A549 (cell line): Measurements from ENCODE around the gene POU2F3. TPM values are rescaled to one million over a fixed set of nuclear protein-coding genes. Genes with fewer than 3 reads are reported as not detected.
A peak's percentile ranks its signal among the peaks of the same experiment; 100 is the strongest.

ENCODE experiments used
- ATAC-seq, 2 experiments: fragments of 200-7000 bp in 1 of 2; fragments of >200 bp in 1 of 2; cut with Nextera tagmentation in 1 of 2; cut with Tn5 transposase in 1 of 2; 3 replicates each; pipeline versions ENCODE4 v1.8.0 to v1.9.1; 2018 to 2020; ENCODE audit warnings: mild to moderate bottlenecking in 1 of 2, moderate library complexity in 1 of 2
- CTCF ChIA-PET: fragments of 300-600 bp; sonication (Branson Sonifier 250); formaldehyde crosslinking; extraction: SDS; loops from one replicate; lab custom pipeline; 2021; ENCODE audit warnings: antibody characterized with exemption, inconsistent platforms; lab: Yijun Ruan, JAX
- POLR2A ChIA-PET: fragments of 350-600 bp; formaldehyde crosslinking; extraction: SDS; loops from one replicate; lab custom pipeline; 2021; ENCODE audit warnings: antibody characterized with exemption, inconsistent platforms; lab: Yijun Ruan, JAX
- DNase-seq, 2 experiments: peaks; one replicate each; pipeline versions ENCODE4 v3.0.0 to v3.0.0-alpha.2; 2011 to 2016; ENCODE audit warnings: low read depth in 1 of 2, low spot score in 1 of 2
- FAIRE-seq: peaks from 2 replicates; lab custom pipeline; 2011; peaks lifted over from hg19 to GRCh38; lab: Jason Lieb, UNC
- H3K27ac ChIP-seq, 2 experiments: fragments of >200 bp; sonication (Bioruptor Twin); formaldehyde crosslinking; 3 replicates each; pipeline ENCODE4 v1.5.1; 2016 to 2017
- H3K4me1 ChIP-seq: fragments of >200 bp; sonication (Bioruptor Twin); formaldehyde crosslinking; 3 replicates; pipeline ENCODE4 v1.6.1; 2016
- H3K4me2 ChIP-seq: fragments of >200 bp; sonication (Bioruptor Twin); formaldehyde crosslinking; 3 replicates; pipeline ENCODE4 v1.6.1; 2016
- H3K4me3 ChIP-seq: fragments of >200 bp; sonication (Bioruptor Twin); formaldehyde crosslinking; 3 replicates; pipeline ENCODE4 v1.5.1; 2016
- H3K9me3 ChIP-seq: fragments of >200 bp; sonication (Bioruptor Twin); formaldehyde crosslinking; 3 replicates; pipeline ENCODE4 v1.6.1; 2016
- CBX8 ChIP-seq: fragments of 200-600 bp; sonication (generic); IDR thresholded peaks from 2 replicates; pipeline ENCODE4 v1.6.1; 2016
- FOSL2 ChIP-seq, 2 experiments: fragments of 450-650 bp in 1 of 2; fragments of >200 bp in 1 of 2; sonication (Bioruptor Twin) in 1 of 2; formaldehyde crosslinking; IDR thresholded peaks; 2 replicates each; pipeline versions ENCODE4 v1.5.0 to v1.6.1; 2016 to 2020; ENCODE audit warnings: mild to moderate bottlenecking in 1 of 2, moderate library complexity in 1 of 2
- HOXA7 ChIP-seq: fragments of 250-450 bp; sonication (Bioruptor Pico); IDR thresholded peaks from 2 replicates; pipeline ENCODE4 v1.5.0; 2020; ENCODE audit warnings: mild to moderate bottlenecking, moderate library complexity
- JUN ChIP-seq, 2 experiments: fragments of >200 bp; sonication (Bioruptor Twin); formaldehyde crosslinking; IDR thresholded peaks; 2 replicates in 1 of 2; 3 replicates in 1 of 2; pipeline ENCODE4 v1.6.1; 2016 to 2017
- MAFK ChIP-seq: fragments of 450-650 bp; IDR thresholded peaks from 2 replicates; pipeline ENCODE4 v1.6.1; 2014; ENCODE audit not compliant: partially characterized antibody
- MYC ChIP-seq: IDR thresholded peaks from 2 replicates; pipeline ENCODE4 v1.6.1; 2012; ENCODE audit warnings: mild to moderate bottlenecking, inconsistent platforms, low read length, improper control_type of control experiment, borderline replicate concordance
- PHF8 ChIP-seq: fragments of 200-600 bp; sonication (generic); IDR thresholded peaks from 2 replicates; pipeline ENCODE4 v1.6.1; 2016; ENCODE audit warnings: low read depth, mild to moderate bottlenecking, antibody characterized with exemption, moderate library complexity, borderline replicate concordance
- POLR2AphosphoS2 ChIP-seq: conservative IDR thresholded peaks from 2 replicates; pipeline ENCODE4 v1.6.1; 2012; ENCODE audit warnings: low read length, improper control_type of control experiment, inconsistent platforms
- RAD21 ChIP-seq, 2 experiments: fragments of >200 bp in 1 of 2; sonication (Bioruptor Twin) in 1 of 2; formaldehyde crosslinking in 1 of 2; IDR thresholded peaks in 1 of 2; conservative IDR thresholded peaks in 1 of 2; 2 replicates in 1 of 2; 3 replicates in 1 of 2; pipeline ENCODE4 v1.6.1; 2012 to 2018; ENCODE audit warnings: inconsistent platforms in 1 of 2
- RFX5 ChIP-seq: fragments of 450-650 bp; IDR thresholded peaks from 2 replicates; pipeline ENCODE4 v1.7.1; 2014; ENCODE audit warnings: antibody characterized with exemption, mild to moderate bottlenecking, moderate library complexity
- SREBF2 ChIP-seq: fragments of 450-650 bp; IDR thresholded peaks from 2 replicates; pipeline ENCODE4 v1.6.1; 2014; ENCODE audit warnings: mild to moderate bottlenecking, moderate library complexity
- TFCP2L1 ChIP-seq: fragments of 250-450 bp; sonication (Bioruptor Pico); IDR thresholded peaks from 2 replicates; pipeline ENCODE4 v1.5.0; 2021; ENCODE audit warnings: mild to moderate bottlenecking
- TP53 ChIP-seq: fragments of 250-450 bp; sonication (Bioruptor Pico); IDR thresholded peaks from 2 replicates; pipeline ENCODE4 v1.5.0; 2021; ENCODE audit warnings: mild to moderate bottlenecking, moderate library complexity
- ZNF302 ChIP-seq: fragments of 250-450 bp; sonication (Bioruptor Pico); IDR thresholded peaks from 2 replicates; pipeline ENCODE4 v1.9.0; 2021; ENCODE audit warnings: inconsistent platforms, mild to moderate bottlenecking, moderate library complexity
- ZSCAN20 ChIP-seq: fragments of 250-450 bp; sonication (Bioruptor Pico); IDR thresholded peaks from 2 replicates; pipeline ENCODE4 v1.8.0; 2022; ENCODE audit warnings: mild to moderate bottlenecking, moderate library complexity
- WGBS: methylation state at CpG from one replicate; pipeline ENCODE4 v1.1.6; 2017; ENCODE audit errors: missing lambda C conversion rate; 5-methylcytosine and 5-hydroxymethylcytosine counted together
- polyA plus RNA-seq, 4 experiments: library from polyadenylated mRNA; depleted of rRNA in 3 of 4; stranded (reverse); fragments of >200 nt; fragmentation: RNase III in 1 of 4; extraction: RNeasy Plus Mini Kit Qiagen cat#74134 plus additional on column Dnase treatment in 1 of 4; gene quantifications; 2 replicates in 3 of 4; 3 replicates in 1 of 4; pipeline ENCODE4 v1.2.3, GENCODE V29; 2011 to 2017
- TF ChIP-seq, protein P1 (sequence below): fragments of 250-450 bp; sonication (Bioruptor Pico); IDR thresholded peaks from 2 replicates; pipeline ENCODE4 v1.5.0; 2021; ENCODE audit warnings: mild to moderate bottlenecking, moderate library complexity, borderline replicate concordance
- TF ChIP-seq, protein P2 (sequence below): IDR thresholded peaks from 2 replicates; pipeline ENCODE4 v1.6.1; 2012
- TF ChIP-seq, protein P3 (sequence below): fragments of >200 bp; sonication (Bioruptor Twin); formaldehyde crosslinking; IDR thresholded peaks from 3 replicates; pipeline ENCODE4 v1.5.1; 2016
- TF ChIP-seq, protein P4 (sequence below): IDR thresholded peaks from 2 replicates; pipeline ENCODE4 v1.6.1; 2012; ENCODE audit warnings: low read depth, borderline replicate concordance
- TF ChIP-seq, protein P5 (sequence below): fragments of 250-450 bp; sonication (Bioruptor Pico); IDR thresholded peaks from 2 replicates; pipeline ENCODE4 v1.5.0; 2020; ENCODE audit warnings: low read depth, mild to moderate bottlenecking, moderate library complexity

The POU2F3 gene
- polyA plus RNA-seq, 2 of the 4 experiments (the other 2 are of a cell fraction) = not detected

DNA sequence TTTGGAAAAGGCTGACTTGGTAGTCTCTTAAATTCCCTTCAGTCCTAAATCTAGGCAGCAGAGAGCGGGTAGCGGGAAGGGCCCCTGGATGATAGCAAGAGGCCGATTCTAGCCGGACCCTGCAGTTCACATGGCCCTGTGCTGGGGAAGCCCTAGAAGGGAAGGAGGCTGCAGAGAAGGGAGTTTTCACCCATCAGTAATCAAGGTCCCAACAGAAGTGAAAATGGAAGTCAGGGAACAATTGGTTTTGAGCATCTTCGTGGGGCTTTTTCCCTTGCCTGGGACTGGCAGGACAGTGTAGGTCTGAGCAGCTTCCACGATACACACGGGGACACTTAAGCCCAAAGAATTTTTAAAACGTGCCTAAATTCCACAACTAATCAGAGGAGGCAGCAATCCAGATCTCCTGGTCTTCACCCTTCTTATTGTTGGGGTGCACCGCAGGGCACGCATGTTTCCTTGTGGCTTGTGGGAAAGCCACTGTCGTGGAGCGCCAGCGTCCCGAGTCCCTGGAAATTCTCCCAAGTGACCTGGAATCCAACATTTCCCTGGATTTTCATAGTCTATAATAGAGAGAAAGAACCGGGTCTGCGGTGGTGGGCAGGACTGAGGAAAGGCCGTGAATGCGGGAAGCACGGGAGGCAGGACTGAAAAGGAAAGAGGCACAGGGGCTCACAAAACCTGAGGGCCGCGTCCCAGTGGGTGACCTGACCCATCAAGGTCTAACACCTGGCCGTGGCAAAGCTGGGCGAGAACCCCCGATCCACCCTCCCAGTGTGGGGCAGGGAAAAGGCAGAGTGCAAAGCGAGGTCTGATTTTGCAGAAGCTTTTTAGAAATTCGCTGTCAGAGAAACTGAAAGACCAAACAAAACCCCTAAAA is 30.0 kb upstream of the POU2F3 start:
- Histone ChIP-seq H3K4me2 (peak overlapping the region; percentile 78), H3K9me3 (no peaks in the 10 kb centered on the region), H3K4me1 (peaks cover 13% of the 10 kb centered on the region; the same call in 2 of the 3 replicates), H3K27ac (peak overlapping the region; percentile 71 to 91; a peak in 5 of 6 replicates), H3K4me3 (peak overlapping the region; percentile 82)
- peak in 1 of 2 experiments; percentile 12; a peak in 1 of 6 replicates for ATAC-seq
- ChIA-PET POLR2A (no interaction called here), CTCF (interaction anchor here (2.0 kb wide), 1 partner anchor 11 kb away, joined by 5 read pairs; no protein-coding TSS in a partner anchor)
- DNase-seq = no peak
- no peak for FAIRE-seq
- 66% methylated on average over 25 of the region's 26 CpGs for WGBS
- no peak for TF ChIP-seq FOSL2 (IDR thresholded peaks at IDR 0.05)
- no peak for TF ChIP-seq FOSL2 (CRISPR knock-in tag; IDR thresholded peaks at IDR 0.05)
- no peak for TF ChIP-seq TP53 (CRISPR knock-in tag)
- TF ChIP-seq PHF8 = no peak
- TF ChIP-seq, protein P1, sequence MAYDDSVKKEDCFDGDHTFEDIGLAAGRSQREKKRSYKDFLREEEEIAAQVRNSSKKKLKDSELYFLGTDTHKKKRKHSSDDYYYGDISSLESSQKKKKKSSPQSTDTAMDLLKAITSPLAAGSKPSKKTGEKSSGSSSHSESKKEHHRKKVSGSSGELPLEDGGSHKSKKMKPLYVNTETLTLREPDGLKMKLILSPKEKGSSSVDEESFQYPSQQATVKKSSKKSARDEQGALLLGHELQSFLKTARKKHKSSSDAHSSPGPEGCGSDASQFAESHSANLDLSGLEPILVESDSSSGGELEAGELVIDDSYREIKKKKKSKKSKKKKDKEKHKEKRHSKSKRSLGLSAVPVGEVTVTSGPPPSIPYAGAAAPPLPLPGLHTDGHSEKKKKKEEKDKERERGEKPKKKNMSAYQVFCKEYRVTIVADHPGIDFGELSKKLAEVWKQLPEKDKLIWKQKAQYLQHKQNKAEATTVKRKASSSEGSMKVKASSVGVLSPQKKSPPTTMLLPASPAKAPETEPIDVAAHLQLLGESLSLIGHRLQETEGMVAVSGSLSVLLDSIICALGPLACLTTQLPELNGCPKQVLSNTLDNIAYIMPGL (CRISPR knock-in tag) = no peak
- no peak for TF ChIP-seq SREBF2

DNA sequence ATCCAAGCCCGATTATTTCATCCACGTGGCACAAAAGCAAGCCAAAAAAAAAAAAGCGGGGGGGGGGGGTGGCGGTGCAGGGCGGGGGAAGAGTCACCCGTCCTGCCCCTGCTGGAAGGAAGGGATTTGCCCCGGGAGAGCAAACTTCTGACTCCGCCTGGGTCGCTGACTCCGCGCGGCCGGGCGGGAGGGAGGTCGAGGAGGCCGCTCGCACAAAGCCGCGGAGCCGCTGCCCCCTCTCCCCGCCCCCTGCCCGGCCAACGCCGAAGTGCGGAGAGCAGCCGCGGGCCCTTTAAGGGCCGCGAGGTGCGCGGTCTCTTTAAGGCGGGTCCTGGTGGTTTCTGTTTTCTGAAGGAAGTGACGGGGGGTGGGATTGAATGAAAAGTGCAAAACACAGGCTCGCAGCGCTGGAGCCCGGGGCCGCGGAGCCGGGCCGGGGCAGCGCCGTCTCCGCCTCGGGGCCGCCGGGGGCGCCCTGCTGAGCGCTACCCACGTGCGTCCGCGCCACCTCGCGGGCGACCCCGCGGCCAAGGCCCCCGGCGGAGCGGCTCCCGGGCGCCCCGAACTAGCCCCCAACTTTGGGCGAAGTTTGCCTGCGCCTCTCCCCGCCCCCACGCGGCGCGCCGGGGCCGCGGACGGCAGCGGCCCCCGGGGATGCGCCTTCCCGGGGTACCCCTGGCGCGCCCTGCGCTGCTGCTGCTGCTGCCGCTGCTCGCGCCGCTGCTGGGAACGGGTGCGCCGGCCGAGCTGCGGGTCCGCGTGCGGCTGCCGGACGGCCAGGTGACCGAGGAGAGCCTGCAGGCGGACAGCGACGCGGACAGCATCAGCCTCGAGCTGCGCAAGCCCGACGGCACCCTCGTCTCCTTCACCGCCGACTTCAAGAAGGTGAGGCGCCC is 29.1 kb upstream of the POU2F3 start, which contains the start of gene OAF:
OAF (plus strand) TSS at position 407 of the 896 bp plus-strand sequence; CDS start at position 655, 248 bp downstream.
- POLR2A ChIA-PET = no interaction called here
- H3K4me3 ChIP-seq = peak within 1 kb of the TSS; percentile 82
- TF ChIP-seq JUN (IDR thresholded peaks at IDR 0.05) (peak in 1 of 2 experiments; percentile 32; a peak in 1 of 5 replicates), MYC (peak; percentile 74; the same call in 1 of the 2 replicates), POLR2AphosphoS2 (no peak)
- TF ChIP-seq, protein P2, sequence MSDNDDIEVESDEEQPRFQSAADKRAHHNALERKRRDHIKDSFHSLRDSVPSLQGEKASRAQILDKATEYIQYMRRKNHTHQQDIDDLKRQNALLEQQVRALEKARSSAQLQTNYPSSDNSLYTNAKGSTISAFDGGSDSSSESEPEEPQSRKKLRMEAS = peak; percentile 68
- TF ChIP-seq, protein P3, sequence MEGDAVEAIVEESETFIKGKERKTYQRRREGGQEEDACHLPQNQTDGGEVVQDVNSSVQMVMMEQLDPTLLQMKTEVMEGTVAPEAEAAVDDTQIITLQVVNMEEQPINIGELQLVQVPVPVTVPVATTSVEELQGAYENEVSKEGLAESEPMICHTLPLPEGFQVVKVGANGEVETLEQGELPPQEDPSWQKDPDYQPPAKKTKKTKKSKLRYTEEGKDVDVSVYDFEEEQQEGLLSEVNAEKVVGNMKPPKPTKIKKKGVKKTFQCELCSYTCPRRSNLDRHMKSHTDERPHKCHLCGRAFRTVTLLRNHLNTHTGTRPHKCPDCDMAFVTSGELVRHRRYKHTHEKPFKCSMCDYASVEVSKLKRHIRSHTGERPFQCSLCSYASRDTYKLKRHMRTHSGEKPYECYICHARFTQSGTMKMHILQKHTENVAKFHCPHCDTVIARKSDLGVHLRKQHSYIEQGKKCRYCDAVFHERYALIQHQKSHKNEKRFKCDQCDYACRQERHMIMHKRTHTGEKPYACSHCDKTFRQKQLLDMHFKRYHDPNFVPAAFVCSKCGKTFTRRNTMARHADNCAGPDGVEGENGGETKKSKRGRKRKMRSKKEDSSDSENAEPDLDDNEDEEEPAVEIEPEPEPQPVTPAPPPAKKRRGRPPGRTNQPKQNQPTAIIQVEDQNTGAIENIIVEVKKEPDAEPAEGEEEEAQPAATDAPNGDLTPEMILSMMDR = peak; percentile 31; the same call in 2 of the 3 replicates
- H3K4me1 ChIP-seq = peaks cover 13% of the 10 kb centered on the region; the same call in 2 of the 3 replicates
- FAIRE-seq (no peak), DNase-seq (peak; percentile 51 to 65), ATAC-seq (peak; percentile 75 to 89)
- WGBS = 0% methylated on average over 1 of the region's 108 CpGs
- H3K9me3 ChIP-seq = no peaks in the 10 kb centered on the region
- CTCF ChIA-PET = interaction anchor here (0.9 to 1.4 kb wide), 2 partner anchors 19 to 39 kb away, joined by 3 to 6 read pairs; no protein-coding TSS in a partner anchor
- H3K4me2 ChIP-seq = peak within 1 kb of the TSS; percentile 78
- peak within 1 kb of the TSS; percentile 71 to 91 for H3K27ac ChIP-seq

DNA sequence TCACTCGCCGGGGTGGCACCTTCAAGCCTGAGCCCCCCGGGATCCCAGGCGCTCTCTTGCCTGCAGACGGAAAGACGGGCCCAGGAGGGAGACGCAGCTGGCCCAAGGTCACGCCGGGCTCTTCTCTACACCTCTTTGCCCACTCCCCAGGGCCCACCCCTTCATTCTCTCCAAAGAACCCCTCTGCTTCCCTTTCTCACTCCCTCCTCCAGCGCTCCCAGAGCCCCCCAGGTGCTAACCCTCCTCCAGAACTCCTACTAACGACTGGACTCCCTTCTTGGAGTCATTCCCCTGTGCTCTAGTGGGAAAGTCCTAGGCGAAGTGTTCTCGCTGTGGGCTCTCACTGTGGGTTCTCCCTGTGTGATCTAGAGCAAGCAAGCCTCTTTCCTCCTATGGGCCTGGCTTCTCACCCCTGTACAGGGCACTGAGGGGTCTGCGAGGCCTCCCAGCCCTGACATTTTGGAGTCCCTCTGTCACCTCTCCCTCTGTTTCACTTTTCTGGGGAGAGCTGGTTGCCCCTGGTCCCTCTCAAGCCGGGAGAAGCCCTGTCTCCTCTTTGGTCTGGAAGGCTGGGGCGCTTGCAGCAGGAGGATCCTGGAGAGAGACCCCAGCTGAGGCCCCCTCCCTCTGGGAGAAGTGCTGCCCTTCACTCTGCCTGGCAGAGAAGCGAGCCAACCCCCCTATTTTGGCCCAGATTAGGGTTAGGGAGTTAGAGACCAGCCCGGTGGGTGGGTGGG is 28.2 kb upstream of the POU2F3 start:
- Histone ChIP-seq H3K4me1 (peaks cover 13% of the 10 kb centered on the region; the same call in 2 of the 3 replicates), H3K9me3 (no peaks in the 10 kb centered on the region), H3K4me2 (peak overlapping the region; percentile 78), H3K4me3 (peak overlapping the region; percentile 82), H3K27ac (peak overlapping the region; percentile 71 to 91)
- DNase-seq = no peak
- 53% methylated on average over 6 of the region's 18 CpGs for WGBS
- peak; percentile 17 to 28; a peak in 4 of 6 replicates for ATAC-seq
- ChIA-PET CTCF (interaction anchor here (0.6 to 2.0 kb wide), 4 partner anchors 18 to 91 kb away, joined by 3 to 6 read pairs (median 4); no protein-coding TSS in a partner anchor), POLR2A (no interaction called here)
- FAIRE-seq = no peak
- no peak for TF ChIP-seq FOSL2 (IDR thresholded peaks at IDR 0.05)
- no peak for TF ChIP-seq FOSL2 (CRISPR knock-in tag; IDR thresholded peaks at IDR 0.05)
- no peak for TF ChIP-seq MAFK
- TF ChIP-seq CBX8 = no peak
- no peak for TF ChIP-seq ZNF302 (CRISPR knock-in tag)
- TF ChIP-seq TP53 (CRISPR knock-in tag) = no peak
- TF ChIP-seq ZSCAN20 (CRISPR knock-in tag) = no peak
- no peak for TF ChIP-seq RFX5
- TF ChIP-seq SREBF2 = no peak
- TF ChIP-seq TFCP2L1 (CRISPR knock-in tag) = no peak
- no peak for TF ChIP-seq HOXA7
- no peak for TF ChIP-seq RAD21 (conservative IDR thresholded peaks at IDR 0.05 in 1 of 2, IDR thresholded peaks at IDR 0.05 in 1 of 2)
- TF ChIP-seq, protein P4, sequence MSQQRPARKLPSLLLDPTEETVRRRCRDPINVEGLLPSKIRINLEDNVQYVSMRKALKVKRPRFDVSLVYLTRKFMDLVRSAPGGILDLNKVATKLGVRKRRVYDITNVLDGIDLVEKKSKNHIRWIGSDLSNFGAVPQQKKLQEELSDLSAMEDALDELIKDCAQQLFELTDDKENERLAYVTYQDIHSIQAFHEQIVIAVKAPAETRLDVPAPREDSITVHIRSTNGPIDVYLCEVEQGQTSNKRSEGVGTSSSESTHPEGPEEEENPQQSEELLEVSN = no peak
- no peak for TF ChIP-seq MYC
- TF ChIP-seq, protein P5, sequence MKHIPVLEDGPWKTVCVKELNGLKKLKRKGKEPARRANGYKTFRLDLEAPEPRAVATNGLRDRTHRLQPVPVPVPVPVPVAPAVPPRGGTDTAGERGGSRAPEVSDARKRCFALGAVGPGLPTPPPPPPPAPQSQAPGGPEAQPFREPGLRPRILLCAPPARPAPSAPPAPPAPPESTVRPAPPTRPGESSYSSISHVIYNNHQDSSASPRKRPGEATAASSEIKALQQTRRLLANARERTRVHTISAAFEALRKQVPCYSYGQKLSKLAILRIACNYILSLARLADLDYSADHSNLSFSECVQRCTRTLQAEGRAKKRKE = no peak
